Ishikawa (cell line): ENCODE data around the gene MMP24.

Source experiments
- CEBPB ChIP-seq: IDR thresholded peaks from 2 replicates; pipeline ENCODE4 v1.6.1; 2012
- CREB1 ChIP-seq: IDR thresholded peaks from 2 replicates; pipeline ENCODE4 v1.6.1; 2012; ENCODE audit warnings: low read depth
- EGR1 ChIP-seq: IDR thresholded peaks from 2 replicates; pipeline ENCODE4 v1.6.1; 2012
- EP300 ChIP-seq: IDR thresholded peaks from 2 replicates; pipeline ENCODE4 v1.6.1; 2012; ENCODE audit warnings: borderline replicate concordance
- FOXM1 ChIP-seq: IDR thresholded peaks from 2 replicates; pipeline ENCODE4 v1.6.1; 2012; ENCODE audit warnings: low read depth, borderline replicate concordance
- MAX ChIP-seq: IDR thresholded peaks from 2 replicates; pipeline ENCODE4 v1.6.1; 2012
- NFIC ChIP-seq: IDR thresholded peaks from 2 replicates; pipeline ENCODE4 v1.6.1; 2012
- RAD21 ChIP-seq: IDR thresholded peaks from 2 replicates; pipeline ENCODE4 v1.6.1; 2012; ENCODE audit warnings: low read depth
- TAF1 ChIP-seq: IDR thresholded peaks from 2 replicates; pipeline ENCODE4 v1.6.1; 2012; ENCODE audit warnings: low read depth, mild to moderate bottlenecking
- TCF12 ChIP-seq: IDR thresholded peaks from 2 replicates; pipeline ENCODE4 v1.6.1; 2012; ENCODE audit warnings: low read depth
- TEAD4 ChIP-seq: IDR thresholded peaks from 2 replicates; pipeline ENCODE4 v1.6.1; 2012
- USF1 ChIP-seq: IDR thresholded peaks from 2 replicates; pipeline ENCODE4 v1.6.1; 2012
- YY1 ChIP-seq: IDR thresholded peaks from 2 replicates; pipeline ENCODE4 v1.6.1; 2012; ENCODE audit warnings: low read depth
- ZBTB7A ChIP-seq: IDR thresholded peaks from 2 replicates; pipeline ENCODE4 v1.6.1; 2012; ENCODE audit warnings: low read depth
- TF ChIP-seq, protein P1 (sequence below): IDR thresholded peaks from 2 replicates; pipeline ENCODE4 v1.6.1; 2012; ENCODE audit warnings: low read depth, mild to moderate bottlenecking

Gene MMP24

DNA sequence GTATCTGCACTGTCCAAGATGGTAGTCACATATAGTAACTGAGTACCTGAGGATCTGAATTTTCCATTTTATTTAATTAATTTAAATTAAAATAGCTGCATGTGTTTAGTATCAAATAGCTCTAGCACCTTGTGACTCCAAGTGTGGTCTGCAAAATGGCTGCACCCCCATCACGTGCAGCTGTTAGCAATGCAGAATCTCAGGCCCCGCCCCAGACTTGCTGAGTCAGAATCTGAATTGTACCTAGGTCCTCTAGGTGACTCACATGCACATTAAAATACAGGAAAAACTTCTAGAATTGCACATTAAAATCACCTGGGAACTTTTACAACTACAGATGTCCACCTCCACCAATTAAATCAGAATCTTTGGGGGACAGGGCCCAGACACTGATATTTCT lies 84.9 kb downstream of the MMP24 start:
- TF ChIP-seq TEAD4 = peak; percentile 48; the same call in 1 of the 2 replicates
- TF ChIP-seq USF1 = peak; percentile 91
- no peak; the same call in 1 of the 2 replicates for TF ChIP-seq EP300
- TF ChIP-seq YY1 = peak; percentile 87
- no peak for TF ChIP-seq CEBPB
- TF ChIP-seq MAX = peak; percentile 81
- no peak for TF ChIP-seq TAF1

- TF ChIP-seq NFIC (no peak), EGR1 (no peak), USF1 (no peak), MAX (no peak), FOXM1 (no peak), EP300 (no peak), TEAD4 (no peak), CREB1 (no peak), TCF12 (no peak), YY1 (no peak), CEBPB (no peak), ZBTB7A (no peak), RAD21 (no peak)
- TF ChIP-seq, protein P1, sequence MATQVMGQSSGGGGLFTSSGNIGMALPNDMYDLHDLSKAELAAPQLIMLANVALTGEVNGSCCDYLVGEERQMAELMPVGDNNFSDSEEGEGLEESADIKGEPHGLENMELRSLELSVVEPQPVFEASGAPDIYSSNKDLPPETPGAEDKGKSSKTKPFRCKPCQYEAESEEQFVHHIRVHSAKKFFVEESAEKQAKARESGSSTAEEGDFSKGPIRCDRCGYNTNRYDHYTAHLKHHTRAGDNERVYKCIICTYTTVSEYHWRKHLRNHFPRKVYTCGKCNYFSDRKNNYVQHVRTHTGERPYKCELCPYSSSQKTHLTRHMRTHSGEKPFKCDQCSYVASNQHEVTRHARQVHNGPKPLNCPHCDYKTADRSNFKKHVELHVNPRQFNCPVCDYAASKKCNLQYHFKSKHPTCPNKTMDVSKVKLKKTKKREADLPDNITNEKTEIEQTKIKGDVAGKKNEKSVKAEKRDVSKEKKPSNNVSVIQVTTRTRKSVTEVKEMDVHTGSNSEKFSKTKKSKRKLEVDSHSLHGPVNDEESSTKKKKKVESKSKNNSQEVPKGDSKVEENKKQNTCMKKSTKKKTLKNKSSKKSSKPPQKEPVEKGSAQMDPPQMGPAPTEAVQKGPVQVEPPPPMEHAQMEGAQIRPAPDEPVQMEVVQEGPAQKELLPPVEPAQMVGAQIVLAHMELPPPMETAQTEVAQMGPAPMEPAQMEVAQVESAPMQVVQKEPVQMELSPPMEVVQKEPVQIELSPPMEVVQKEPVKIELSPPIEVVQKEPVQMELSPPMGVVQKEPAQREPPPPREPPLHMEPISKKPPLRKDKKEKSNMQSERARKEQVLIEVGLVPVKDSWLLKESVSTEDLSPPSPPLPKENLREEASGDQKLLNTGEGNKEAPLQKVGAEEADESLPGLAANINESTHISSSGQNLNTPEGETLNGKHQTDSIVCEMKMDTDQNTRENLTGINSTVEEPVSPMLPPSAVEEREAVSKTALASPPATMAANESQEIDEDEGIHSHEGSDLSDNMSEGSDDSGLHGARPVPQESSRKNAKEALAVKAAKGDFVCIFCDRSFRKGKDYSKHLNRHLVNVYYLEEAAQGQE = no peak
These were observed 85.3 kb downstream of the MMP24 start for GRCh38 chr20:35311822-35312221.

DNA sequence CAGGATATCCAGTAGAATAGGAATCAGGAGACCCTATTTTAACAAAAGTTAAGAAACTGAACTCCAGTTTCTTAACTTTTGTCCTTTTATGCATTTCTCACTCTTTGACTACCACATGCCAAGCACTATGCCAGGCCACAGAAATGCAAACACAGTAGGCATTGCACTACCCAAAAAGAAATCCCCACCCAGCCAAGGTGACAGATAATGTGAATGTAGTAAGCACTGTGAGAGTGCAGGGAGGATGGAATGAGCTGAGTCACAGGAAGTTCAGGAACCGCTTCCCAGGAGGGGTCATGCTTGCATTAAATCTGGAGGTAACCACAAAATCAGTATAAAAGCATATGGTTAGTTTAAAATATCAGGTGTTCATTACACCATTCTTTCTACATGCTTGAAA lies 85.8 kb downstream of the MMP24 start:
- TF ChIP-seq EP300 = peak; percentile 71; the same call in 1 of the 2 replicates
- TF ChIP-seq NFIC = peak; percentile 37; the same call in 1 of the 2 replicates
- TF ChIP-seq ZBTB7A = no peak
- no peak for TF ChIP-seq TAF1
- TF ChIP-seq FOXM1 = no peak
- peak; percentile 71 for TF ChIP-seq TEAD4
- TF ChIP-seq TCF12 = peak; percentile 68; the same call in 1 of the 2 replicates
- no peak for TF ChIP-seq USF1

GRCh38 chr20:35314816-35315631 lies 88.5 kb downstream of the MMP24 start:
- TF ChIP-seq CREB1 = no peak
- TF ChIP-seq, protein P1 = no peak
- TF ChIP-seq EGR1 = no peak
- TF ChIP-seq EP300 = no peak
- TF ChIP-seq TEAD4 = no peak
- TF ChIP-seq ZBTB7A = no peak
- TF ChIP-seq FOXM1 = no peak
- no peak for TF ChIP-seq MAX
- TF ChIP-seq NFIC = no peak
- no peak for TF ChIP-seq TAF1
- no peak for TF ChIP-seq USF1
- TF ChIP-seq TCF12 = no peak
- TF ChIP-seq RAD21 = no peak
- no peak for TF ChIP-seq CEBPB
- no peak for TF ChIP-seq YY1
